GOT3 (cell line): ENCODE results near the gene HERC4.

ENCODE experiments used
- DNase-seq: peaks from one replicate; lab custom pipeline; 2025; ENCODE audit warnings: mixed read lengths; lab: John Stamatoyannopoulos, UW

HERC4 gene

DNA sequence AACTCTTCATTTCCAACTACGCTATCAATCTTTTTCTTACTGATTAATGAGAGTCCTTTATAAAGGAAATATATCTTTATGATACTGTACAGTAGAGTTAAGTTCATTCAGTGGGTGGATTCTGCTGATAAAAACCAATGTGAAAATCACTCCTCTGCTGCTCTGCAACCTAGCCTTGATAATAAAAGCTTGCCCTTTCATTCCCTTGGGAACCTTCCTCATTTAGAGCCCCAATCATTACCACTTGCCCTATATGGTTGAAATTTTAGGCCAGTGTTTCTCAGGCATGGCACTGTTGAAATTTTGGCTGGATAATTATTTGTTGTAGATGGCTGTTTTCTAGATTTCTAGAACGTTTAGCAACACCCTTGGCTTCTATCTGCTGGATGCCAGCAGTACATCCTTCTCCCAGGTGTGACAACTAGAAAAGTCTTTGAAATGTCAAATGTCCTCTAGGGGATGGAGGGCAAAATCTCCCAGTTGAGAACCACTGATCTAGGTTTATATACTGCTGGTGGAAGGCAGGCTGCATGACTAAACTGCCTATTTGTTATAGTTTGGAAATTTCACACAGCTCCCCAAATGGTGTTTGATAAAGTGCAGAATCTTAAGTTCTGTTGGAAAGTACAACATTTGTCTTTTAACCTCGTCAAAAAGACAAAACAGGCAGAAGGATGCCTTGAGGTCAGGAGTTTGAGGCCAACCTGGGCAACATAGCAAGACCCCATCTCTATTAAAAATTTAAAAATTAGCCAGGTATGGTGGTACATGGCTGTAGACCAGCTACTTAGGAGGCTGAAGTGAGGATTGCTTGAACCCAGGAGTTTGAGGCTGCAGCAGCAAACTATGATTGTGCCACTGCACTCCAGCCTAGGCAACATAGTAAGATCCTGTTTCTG lies 199.5 kb downstream of the HERC4 start:
- DNase-seq: no peak
